ENCODE results near the gene CASKIN1.

DNA sequence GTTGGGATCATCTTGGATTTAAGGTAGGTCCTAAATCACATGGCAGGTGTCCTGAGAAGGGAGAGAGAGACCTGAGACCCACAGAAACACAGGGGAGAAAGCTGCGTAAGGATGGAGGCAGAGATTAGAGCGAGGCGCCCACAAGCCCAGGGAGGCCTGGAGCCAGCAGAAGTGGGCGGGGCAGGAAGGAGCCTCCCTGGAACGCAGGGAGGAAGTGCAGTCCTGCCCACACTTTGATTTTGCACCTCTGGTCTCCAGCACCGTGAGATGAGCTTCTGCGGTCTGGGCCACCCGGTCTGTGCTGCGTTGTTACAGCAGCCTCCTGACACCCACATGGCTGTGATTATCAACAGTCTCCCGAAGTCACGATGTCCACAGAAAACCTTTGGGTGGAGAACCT lies 46.2 kb upstream of the CASKIN1 start:
- no peak for TF ChIP-seq POLR2A (IDR thresholded peaks at IDR 0.05)
- TF ChIP-seq, protein P1, sequence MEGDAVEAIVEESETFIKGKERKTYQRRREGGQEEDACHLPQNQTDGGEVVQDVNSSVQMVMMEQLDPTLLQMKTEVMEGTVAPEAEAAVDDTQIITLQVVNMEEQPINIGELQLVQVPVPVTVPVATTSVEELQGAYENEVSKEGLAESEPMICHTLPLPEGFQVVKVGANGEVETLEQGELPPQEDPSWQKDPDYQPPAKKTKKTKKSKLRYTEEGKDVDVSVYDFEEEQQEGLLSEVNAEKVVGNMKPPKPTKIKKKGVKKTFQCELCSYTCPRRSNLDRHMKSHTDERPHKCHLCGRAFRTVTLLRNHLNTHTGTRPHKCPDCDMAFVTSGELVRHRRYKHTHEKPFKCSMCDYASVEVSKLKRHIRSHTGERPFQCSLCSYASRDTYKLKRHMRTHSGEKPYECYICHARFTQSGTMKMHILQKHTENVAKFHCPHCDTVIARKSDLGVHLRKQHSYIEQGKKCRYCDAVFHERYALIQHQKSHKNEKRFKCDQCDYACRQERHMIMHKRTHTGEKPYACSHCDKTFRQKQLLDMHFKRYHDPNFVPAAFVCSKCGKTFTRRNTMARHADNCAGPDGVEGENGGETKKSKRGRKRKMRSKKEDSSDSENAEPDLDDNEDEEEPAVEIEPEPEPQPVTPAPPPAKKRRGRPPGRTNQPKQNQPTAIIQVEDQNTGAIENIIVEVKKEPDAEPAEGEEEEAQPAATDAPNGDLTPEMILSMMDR (IDR thresholded peaks at IDR 0.05): no peak
